ENCODE results near the gene CEACAM5.

DNA sequence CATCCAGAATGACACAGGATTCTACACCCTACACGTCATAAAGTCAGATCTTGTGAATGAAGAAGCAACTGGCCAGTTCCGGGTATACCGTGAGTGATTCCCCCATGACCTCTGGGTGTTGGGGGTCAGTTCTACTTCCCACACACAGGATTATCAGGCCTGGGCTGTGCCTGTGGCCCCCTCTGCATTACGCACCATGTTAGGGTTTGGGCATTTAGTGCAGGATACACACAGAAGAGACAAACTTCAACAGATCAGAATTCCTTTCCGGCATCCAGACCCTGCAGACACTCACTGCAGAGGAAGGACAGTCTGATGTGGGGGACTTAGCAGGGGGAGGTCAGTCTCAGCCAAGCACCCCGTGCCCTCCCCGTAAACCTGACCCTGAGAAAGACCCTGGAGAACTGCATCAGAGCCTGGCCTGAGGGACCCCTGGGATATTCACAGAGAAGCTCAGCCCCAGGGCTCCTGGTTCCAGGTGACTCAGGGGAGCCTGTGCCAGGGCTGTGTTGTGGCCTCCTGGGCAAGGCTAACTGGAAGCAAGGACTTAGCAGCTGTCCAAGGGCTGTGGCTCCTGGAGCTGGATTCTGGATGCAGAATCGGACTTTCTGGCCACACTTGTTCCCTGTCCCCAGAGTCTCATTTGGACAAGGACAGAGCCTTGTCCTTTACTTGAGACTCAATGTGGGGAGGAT lies 1.7 kb downstream of the CEACAM5 start:
- no peak for TF ChIP-seq EZH2phosphoT487 (IDR thresholded peaks at IDR 0.05; ENCODE audit: borderline replicate concordance, low read depth, low read length)
- TF ChIP-seq, protein P1, sequence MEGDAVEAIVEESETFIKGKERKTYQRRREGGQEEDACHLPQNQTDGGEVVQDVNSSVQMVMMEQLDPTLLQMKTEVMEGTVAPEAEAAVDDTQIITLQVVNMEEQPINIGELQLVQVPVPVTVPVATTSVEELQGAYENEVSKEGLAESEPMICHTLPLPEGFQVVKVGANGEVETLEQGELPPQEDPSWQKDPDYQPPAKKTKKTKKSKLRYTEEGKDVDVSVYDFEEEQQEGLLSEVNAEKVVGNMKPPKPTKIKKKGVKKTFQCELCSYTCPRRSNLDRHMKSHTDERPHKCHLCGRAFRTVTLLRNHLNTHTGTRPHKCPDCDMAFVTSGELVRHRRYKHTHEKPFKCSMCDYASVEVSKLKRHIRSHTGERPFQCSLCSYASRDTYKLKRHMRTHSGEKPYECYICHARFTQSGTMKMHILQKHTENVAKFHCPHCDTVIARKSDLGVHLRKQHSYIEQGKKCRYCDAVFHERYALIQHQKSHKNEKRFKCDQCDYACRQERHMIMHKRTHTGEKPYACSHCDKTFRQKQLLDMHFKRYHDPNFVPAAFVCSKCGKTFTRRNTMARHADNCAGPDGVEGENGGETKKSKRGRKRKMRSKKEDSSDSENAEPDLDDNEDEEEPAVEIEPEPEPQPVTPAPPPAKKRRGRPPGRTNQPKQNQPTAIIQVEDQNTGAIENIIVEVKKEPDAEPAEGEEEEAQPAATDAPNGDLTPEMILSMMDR (conservative IDR thresholded peaks at IDR 0.05; ENCODE audit: low read length): no peak

All from OCI-LY7 (cell line).